Limb (tissue), 2 donors: Measurements from ENCODE around the gene OR2T33.
"Not testable (repeated sequence)": the region's sequence is repeated elsewhere in the genome, so short reads cannot be mapped to it uniquely, and the experiment has no call there.

Experiments used
- DNase-seq, 2 donors: peaks; one replicate each; pipeline ENCODE4 v3.0.0-alpha.2; 2016; ENCODE audit errors: extremely low spot score in 2 of 2

Gene OR2T33

GRCh38 chr1:248277876-248278275 lies at the start of gene OR2T33:
Gene OR2T33 (minus strand): TSS chr1:248277976. CDS start chr1:248273814, 4,162 bp downstream.
- no peak for DNase-seq

DNA sequence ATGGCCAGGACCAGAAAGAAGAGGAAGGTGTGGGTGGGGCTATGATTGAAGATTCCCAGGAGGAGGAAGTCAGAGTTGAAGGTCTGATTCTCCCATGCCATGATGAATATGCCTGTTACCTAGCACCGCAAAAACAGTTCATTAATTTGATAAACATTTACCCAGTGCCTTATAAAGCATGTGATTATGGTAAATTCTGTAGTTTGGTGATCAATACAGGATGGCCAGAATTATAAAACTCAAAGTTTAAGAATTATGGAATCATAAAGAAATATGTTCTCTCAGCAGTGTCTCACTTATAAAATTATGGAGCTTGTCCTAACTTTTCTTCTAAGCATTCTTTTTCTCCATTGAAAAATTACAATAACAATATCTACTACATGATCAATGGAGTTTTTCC lies 46.7 kb upstream of the OR2T33 start, which contains the start of gene OR2M7:
TSS of gene OR2M7 (minus strand) at position 101 of the 400 bp plus-strand sequence. CDS start at position 101, 0 bp downstream.
- no peak for DNase-seq

- DNase-seq, result no peak
Observed at GRCh38 chr1:248316796-248317195, 39.0 kb upstream of the OR2T33 start.

DNA sequence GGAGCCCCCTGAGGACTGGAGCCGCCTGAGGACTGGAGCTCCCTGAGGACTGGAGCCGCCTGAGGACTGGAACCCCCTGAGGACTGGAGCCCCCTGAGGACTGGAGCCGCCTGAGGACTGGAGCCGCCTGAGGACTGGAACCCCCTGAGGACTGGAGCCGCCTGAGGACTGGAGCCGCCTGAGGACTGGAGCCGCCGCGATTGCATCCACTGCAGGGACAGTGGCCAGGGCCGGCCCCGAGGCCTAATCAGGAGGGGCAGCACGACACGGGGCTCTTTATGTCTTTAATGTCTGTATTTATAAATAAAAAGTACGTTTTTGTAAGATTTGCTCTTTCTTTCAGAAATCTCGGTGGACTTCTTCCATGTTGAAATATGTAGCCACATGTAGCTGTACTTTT lies 29.0 kb upstream of the OR2T33 start:
- DNase-seq, result not testable (repeated sequence)

GRCh38 chr1:248306103-248306502 lies 28.3 kb upstream of the OR2T33 start:
- DNase-seq, result no peak

DNA sequence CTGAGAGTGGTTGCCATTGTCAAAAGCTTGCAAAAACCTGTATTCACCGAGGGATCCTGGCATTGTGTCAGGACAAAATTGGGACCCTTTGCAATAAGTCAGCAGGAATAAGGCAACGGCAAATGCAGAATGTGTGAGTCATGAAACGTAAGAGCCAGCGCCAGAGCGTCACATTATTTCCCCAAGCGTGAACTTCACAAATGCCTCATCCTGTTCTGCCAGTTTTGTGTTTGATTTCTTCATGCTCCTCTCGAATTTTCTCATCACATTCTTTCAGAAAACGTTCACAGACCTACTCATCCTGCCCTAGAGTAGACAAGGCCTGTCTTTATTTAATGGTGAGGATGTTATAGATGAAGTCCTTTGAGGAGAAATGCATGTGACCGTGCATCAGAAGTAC lies 27.9 kb upstream of the OR2T33 start:
- not testable (repeated sequence) for DNase-seq

DNA sequence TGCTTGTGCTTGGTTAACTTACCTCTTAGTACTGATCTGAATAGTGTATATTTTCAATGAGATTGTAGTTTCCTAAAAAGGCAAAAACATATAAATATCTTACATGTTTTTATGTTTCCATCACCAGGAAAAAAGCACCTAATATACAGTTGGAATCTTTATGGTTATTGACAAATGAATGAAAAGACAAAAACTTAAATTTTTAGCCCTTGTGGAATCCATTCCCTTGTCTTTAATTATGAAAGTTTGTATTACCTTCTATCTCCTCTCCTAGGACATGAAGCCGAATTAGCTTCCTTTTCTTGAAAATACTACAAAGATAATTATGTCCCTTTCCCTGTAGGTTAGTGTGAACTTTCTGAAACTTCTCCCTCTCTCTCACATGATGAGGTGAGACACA lies 25.5 kb upstream of the OR2T33 start, which contains the start of gene OR2T12:
TSS of gene OR2T12 (minus strand) at position 101 of the 400 bp plus-strand sequence. CDS start 7,846 bp downstream, outside the sequence.
- no peak for DNase-seq

GRCh38 chr1:248288391-248288790 lies 10.6 kb upstream of the OR2T33 start:
- DNase-seq, result no peak

- DNase-seq, result not testable (repeated sequence)
Observed at GRCh38 chr1:248273225-248273624, 4.6 kb downstream of the OR2T33 start.

DNA sequence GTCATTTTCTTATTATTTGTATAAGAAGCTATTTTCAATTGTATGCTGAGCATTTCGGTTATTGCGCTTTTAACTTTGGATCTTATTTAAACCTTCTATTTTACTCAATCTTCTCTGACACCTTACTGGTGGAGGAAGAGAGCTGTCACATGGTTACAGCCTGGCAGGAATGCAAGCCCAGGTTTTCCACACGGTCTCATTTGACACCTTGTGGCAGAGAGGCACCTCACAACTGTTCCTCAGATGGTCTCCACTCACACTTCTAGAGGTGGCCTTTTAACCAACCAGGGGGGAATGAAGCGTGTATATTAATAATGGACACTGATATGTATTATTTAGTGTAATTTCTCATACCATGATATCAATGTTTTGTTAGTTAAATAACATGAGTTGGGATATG lies 9.6 kb downstream of the OR2T33 start:
- no peak for DNase-seq

DNA sequence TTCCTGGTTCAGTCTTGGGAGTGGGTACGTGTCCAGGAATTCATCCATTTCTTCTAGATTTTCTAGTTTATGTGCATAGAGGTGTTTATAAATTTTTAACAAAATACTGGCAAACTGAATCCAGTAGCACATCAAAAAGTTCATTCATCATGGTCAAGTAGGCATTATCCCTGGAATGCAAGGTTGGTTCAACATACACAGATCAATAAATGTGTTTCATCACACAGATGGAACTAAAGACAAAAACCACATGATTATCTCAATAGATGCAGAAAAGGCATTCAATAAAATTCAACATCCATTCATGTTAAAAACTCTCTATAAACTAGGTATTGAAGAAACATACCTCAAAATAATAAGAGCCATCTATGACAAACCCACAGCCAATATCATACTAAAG lies 18.5 kb downstream of the OR2T33 start:
- DNase-seq, result not testable (repeated sequence)

GRCh38 chr1:248243204-248243603 lies 34.6 kb downstream of the OR2T33 start:
- DNase-seq, result peak in 1 of 2 donors; percentile 1

DNA sequence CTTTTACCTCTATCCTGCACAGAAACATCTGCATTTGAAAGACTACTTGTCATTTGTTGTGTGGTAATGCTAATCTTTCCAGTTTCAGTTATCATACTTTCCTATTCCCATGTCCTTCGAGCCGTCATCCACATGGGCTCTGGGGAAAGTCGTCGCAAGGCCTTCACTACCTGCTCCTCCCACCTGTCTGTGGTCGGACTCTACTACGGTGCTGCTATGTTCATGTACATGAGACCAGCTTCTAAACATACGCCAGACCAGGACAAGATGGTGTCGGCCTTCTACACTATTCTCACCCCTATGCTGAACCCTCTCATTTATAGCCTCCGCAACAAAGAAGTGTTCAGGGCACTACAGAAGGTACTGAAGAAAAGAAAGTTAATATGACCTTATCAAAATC lies 38.3 kb downstream of the OR2T33 start:
- no peak for DNase-seq

DNA sequence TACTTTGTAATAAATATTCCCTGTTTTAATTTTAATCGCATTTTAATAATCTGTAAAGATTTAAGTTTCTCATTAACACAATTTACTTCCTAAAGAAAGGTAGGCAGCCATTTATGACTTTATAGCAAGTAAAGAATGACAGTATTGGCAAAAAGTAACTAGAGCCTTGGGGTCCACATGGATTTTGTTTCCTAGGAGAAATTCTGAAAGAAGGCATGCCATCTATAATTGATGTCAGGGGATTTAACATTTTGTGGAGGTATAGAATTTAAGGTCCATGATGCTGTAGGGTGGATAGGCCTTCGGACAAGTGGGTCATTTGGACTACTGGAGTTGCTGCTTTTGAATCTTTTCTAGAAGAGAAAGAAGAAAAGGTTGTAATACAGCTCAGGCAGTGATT lies 46.7 kb downstream of the OR2T33 start, which contains the start of gene OR2M4:
TSS of gene OR2M4 (plus strand) at position 301 of the 400 bp plus-strand sequence. CDS start 7,512 bp downstream, outside the sequence.
- DNase-seq, result no peak

DNA sequence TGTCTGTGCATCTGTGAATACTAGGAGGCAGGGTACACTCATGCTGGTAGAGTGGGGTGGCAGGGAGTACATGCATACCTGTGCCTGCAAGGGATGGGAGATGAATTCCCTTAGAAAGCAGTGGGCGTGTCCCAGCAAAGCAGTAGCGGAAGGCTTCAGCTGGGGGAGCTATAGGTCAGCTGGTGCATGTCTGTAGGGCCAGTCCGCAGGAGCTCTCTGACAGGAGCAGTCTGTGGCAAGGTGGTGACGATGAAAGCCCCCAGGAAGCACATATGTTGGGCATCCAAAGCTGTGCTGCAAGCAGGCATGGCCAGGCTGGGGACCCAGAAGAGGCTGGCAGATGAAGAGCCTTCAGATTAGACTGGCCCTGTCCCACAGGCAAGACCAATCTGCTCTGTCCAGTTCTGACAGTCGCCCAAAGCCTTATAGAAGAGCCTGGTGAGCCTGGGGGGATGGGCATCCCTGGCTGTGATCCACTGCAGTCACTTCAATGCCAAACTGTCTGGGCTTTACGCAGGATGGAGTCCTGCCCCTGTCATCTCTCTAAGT lies 48.3 kb downstream of the OR2T33 start:
- no peak for DNase-seq

GRCh38 chr1:248225537-248225936 lies 52.2 kb downstream of the OR2T33 start:
- DNase-seq, result no peak
